ENCODE data around the gene ERAL1. TPM values are rescaled to one million over a fixed set of nuclear protein-coding genes. Genes with fewer than 3 reads are reported as not detected.
"Not testable (repeated sequence)": the region's sequence is repeated elsewhere in the genome, so short reads cannot be mapped to it uniquely, and the experiment has no call there.

ERAL1 gene
- total and polyA plus RNA-seq, 2 donors (not counting 1 experiment from before 2014, with no cell fraction given): 35.9 to 45.7 TPM

DNA sequence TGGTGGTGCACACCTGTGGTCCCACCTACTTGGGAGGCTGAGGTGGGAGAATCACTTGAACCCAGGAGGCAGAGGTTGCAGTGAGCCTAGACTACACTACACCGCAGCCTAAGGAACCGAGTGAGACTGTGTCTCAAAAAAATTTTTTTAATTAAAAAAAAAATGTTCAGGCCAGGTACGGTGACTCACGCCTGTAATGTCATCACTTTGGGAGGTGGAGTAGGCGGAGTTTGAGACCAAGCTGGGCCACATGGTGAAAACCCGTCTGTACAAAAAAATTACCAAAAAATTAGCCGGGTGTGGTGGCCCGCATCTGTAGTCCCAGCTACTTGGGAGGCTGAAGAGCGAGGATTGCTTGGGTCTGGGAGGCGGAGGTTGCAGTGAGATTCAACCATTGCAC is 8.6 kb upstream of the ERAL1 start:
- Histone ChIP-seq H2AFZ (ENCODE audit: insufficient read depth, low read depth, low read length, poor library complexity, severe bottlenecking) (no peak overlapping the region), H3K4me2 (replicated peaks; ENCODE audit: low read depth, low read length, poor library complexity, severe bottlenecking) (no peak overlapping the region), H3K9ac (ENCODE audit: low read length) (no peak overlapping the region), H3K4me1 (ENCODE audit: control insufficient read depth in 2 of 2, insufficient read depth in 2 of 2, low read length in 2 of 2) (peaks cover 10 to 15% of the 10 kb centered on the region in 2 donors), H3K27ac (ENCODE audit: low read length in 2 of 2) (no peak overlapping the region), H3K79me2 (ENCODE audit: control insufficient read depth, insufficient read depth, low read length) (peaks cover 19% of the 10 kb centered on the region), H4K20me1 (ENCODE audit: control insufficient read depth, insufficient read depth, low read length, poor library complexity, severe bottlenecking) (no peaks in the 10 kb centered on the region), H3K36me3 (replicated peaks in 1 of 2; ENCODE audit: control extremely low read depth in 1 of 2, control insufficient read depth in 1 of 2, extremely low read depth in 1 of 2, insufficient read depth in 2 of 2, low read length in 1 of 2) (no peaks in the 10 kb centered on the region), H3K4me3 (ENCODE audit: control extremely low read depth in 1 of 5, extremely low read depth in 1 of 5, insufficient read depth in 1 of 5, low read depth in 2 of 5, low read length in 4 of 5) (no peak overlapping the region), H3K9me3 (ENCODE audit: control extremely low read depth in 1 of 3, control insufficient read depth in 2 of 3, insufficient read depth in 1 of 3, low read length in 2 of 3) (no peaks in the 10 kb centered on the region), H3K27me3 (replicated peaks in 1 of 4; ENCODE audit: control extremely low read depth in 1 of 4, control insufficient read depth in 3 of 4, insufficient read depth in 4 of 4, low read length in 3 of 4) (no peaks in the 10 kb centered on the region)
- 98% methylated on average over 8 of the region's 10 CpGs for WGBS (ENCODE audit: insufficient coverage)
- intact Hi-C loops (cut with micrococcal nuclease): no loop called here
- H3K9me3 Mint-ChIP-seq (ENCODE audit: insufficient read depth): no peaks in the 10 kb centered on the region
- CTCF ChIA-PET: interaction anchor here (1.1 kb wide), 1 partner anchor 60 kb away, joined by 4 read pairs; no protein-coding TSS in a partner anchor
- H3K27ac Mint-ChIP-seq: no peak overlapping the region
- no peak for DNase-seq
- no peak overlapping the region for H3K4me3 Mint-ChIP-seq
- ATAC-seq (ENCODE audit: low read depth): no peak
- POLR2A ChIA-PET: interaction anchor here (0.7 kb wide), 1 partner anchor 57 kb away, joined by 3 read pairs; no protein-coding TSS in a partner anchor
- H3K4me1 Mint-ChIP-seq: peaks cover 14% of the 10 kb centered on the region
- no peak for TF ChIP-seq EZH2 (IDR thresholded peaks at IDR 0.05; ENCODE audit: borderline replicate concordance, insufficient read depth, low read depth, low read length, poor library complexity, severe bottlenecking)
- TF ChIP-seq, protein P1, sequence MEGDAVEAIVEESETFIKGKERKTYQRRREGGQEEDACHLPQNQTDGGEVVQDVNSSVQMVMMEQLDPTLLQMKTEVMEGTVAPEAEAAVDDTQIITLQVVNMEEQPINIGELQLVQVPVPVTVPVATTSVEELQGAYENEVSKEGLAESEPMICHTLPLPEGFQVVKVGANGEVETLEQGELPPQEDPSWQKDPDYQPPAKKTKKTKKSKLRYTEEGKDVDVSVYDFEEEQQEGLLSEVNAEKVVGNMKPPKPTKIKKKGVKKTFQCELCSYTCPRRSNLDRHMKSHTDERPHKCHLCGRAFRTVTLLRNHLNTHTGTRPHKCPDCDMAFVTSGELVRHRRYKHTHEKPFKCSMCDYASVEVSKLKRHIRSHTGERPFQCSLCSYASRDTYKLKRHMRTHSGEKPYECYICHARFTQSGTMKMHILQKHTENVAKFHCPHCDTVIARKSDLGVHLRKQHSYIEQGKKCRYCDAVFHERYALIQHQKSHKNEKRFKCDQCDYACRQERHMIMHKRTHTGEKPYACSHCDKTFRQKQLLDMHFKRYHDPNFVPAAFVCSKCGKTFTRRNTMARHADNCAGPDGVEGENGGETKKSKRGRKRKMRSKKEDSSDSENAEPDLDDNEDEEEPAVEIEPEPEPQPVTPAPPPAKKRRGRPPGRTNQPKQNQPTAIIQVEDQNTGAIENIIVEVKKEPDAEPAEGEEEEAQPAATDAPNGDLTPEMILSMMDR (IDR thresholded peaks at IDR 0.05): no peak
- no peaks in the 10 kb centered on the region for H3K27me3 Mint-ChIP-seq

DNA sequence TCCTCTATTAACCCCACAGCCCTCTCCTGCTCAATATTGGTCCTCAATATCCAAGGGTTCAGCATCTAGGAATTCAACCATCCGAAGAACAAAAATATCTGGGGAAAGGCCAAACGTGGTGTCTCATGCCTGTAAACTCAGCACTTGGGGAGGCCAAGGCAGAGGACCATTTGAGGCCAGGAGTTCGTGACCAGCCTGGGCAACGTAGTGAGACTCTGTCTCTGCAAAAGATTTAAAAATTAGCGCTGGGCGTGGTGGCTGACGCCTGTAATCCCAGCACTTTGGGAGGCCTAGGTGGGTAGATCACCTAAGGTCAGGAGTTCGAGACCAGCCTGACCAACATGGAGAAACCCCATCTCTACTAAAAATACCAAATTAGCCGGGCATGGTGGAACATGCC is 8.1 kb upstream of the ERAL1 start:
- H2AFZ ChIP-seq (ENCODE audit: insufficient read depth, low read depth, low read length, poor library complexity, severe bottlenecking); H3K27me3 ChIP-seq (replicated peaks in 1 of 4; ENCODE audit: control extremely low read depth in 1 of 4, control insufficient read depth in 3 of 4, insufficient read depth in 4 of 4, low read length in 3 of 4); H3K9me3 ChIP-seq (ENCODE audit: control extremely low read depth in 1 of 3, control insufficient read depth in 2 of 3, insufficient read depth in 1 of 3, low read length in 2 of 3); DNase-seq; H3K9me3 Mint-ChIP-seq (ENCODE audit: insufficient read depth); H3K36me3 ChIP-seq (replicated peaks in 1 of 2; ENCODE audit: control extremely low read depth in 1 of 2, control insufficient read depth in 1 of 2, extremely low read depth in 1 of 2, insufficient read depth in 2 of 2, low read length in 1 of 2); H3K4me2 ChIP-seq (replicated peaks; ENCODE audit: low read depth, low read length, poor library complexity, severe bottlenecking); H4K20me1 ChIP-seq (ENCODE audit: control insufficient read depth, insufficient read depth, low read length, poor library complexity, severe bottlenecking); H3K27ac Mint-ChIP-seq; ATAC-seq (ENCODE audit: low read depth); H3K27ac ChIP-seq (ENCODE audit: low read length in 2 of 2); H3K27me3 Mint-ChIP-seq; H3K4me3 Mint-ChIP-seq; intact Hi-C loops (cut with micrococcal nuclease); H3K9ac ChIP-seq (ENCODE audit: low read length); H3K4me3 ChIP-seq (ENCODE audit: control extremely low read depth in 1 of 5, extremely low read depth in 1 of 5, insufficient read depth in 1 of 5, low read depth in 2 of 5, low read length in 4 of 5): not testable (repeated sequence)
- Histone ChIP-seq H3K79me2 (ENCODE audit: control insufficient read depth, insufficient read depth, low read length) (peaks cover 15% of the 10 kb centered on the region), H3K4me1 (ENCODE audit: control insufficient read depth in 2 of 2, insufficient read depth in 2 of 2, low read length in 2 of 2) (peaks cover 5 to 11% of the 10 kb centered on the region in 2 donors)
- POLR2A ChIA-PET: interaction anchor here (0.7 kb wide), 1 partner anchor 58 kb away, joined by 3 read pairs; no protein-coding TSS in a partner anchor
- 96% methylated on average over 5 of the region's 9 CpGs for WGBS (ENCODE audit: insufficient coverage)
- peaks cover 12% of the 10 kb centered on the region for H3K4me1 Mint-ChIP-seq
- CTCF ChIA-PET: interaction anchor here (1.1 kb wide), 1 partner anchor 60 kb away, joined by 4 read pairs; no protein-coding TSS in a partner anchor
